Gastroesophageal sphincter (tissue), 3 donors: ENCODE data around the gene TELO2.

Source experiments
- POLR2AphosphoS5 ChIP-seq: sonication (generic); formaldehyde crosslinking; IDR thresholded peaks from one replicate; pipeline ENCODE4 v1.6.1; 2017; ENCODE audit warnings: antibody characterized with exemption
- TF ChIP-seq, protein P1 (sequence below), 4 experiments: fragments of 200-600 bp in 2 of 4; fragments of 450-650 bp in 2 of 4; sonication (generic) in 1 of 4; IDR thresholded peaks; one replicate each; pipeline ENCODE4 v1.5.1; 2017 to 2019; ENCODE audit warnings: antibody characterized with exemption in 4 of 4, mild to moderate bottlenecking in 2 of 4, moderate library complexity in 2 of 4

DNA sequence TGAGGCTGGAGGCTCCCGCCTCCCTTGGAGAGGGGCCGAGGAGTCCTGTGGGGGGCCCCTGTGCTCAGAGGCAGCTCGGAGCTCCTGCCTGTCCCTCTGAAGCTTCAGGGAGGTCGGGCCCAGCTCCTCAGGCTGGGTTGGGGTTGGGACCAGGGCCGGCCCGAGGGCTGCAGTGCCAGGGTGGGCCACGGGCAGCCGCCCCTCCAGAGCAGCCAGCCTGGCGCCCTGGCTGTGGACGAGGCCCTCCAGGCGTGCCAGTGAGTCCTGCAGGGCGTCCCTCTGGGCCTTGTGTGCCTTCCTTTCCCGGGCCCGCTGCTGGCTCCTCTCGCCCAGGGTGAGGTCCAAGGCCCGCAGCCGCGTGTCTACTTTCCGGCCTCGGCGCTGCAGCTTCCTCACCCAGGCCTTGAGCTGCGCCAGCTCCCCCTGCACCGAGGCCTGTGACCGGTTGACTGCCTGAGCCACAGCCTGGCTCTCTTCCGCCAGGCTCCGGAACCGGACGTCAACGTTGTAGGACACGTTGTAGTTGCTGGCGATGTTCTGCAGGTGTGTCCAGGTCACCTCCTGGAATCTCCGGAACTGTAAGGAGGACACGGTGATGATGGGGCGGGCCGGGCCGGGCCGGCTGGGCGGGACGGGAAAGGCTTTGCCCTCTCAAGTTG lies 5.6 kb upstream of the TELO2 start:
- TF ChIP-seq, protein P1, sequence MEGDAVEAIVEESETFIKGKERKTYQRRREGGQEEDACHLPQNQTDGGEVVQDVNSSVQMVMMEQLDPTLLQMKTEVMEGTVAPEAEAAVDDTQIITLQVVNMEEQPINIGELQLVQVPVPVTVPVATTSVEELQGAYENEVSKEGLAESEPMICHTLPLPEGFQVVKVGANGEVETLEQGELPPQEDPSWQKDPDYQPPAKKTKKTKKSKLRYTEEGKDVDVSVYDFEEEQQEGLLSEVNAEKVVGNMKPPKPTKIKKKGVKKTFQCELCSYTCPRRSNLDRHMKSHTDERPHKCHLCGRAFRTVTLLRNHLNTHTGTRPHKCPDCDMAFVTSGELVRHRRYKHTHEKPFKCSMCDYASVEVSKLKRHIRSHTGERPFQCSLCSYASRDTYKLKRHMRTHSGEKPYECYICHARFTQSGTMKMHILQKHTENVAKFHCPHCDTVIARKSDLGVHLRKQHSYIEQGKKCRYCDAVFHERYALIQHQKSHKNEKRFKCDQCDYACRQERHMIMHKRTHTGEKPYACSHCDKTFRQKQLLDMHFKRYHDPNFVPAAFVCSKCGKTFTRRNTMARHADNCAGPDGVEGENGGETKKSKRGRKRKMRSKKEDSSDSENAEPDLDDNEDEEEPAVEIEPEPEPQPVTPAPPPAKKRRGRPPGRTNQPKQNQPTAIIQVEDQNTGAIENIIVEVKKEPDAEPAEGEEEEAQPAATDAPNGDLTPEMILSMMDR (IDR thresholded peaks at IDR 0.05): no peak
- TF ChIP-seq POLR2AphosphoS5: no peak
